ENCODE data around the gene AMZ1. TPM values are rescaled to one million over a fixed set of nuclear protein-coding genes. Genes with fewer than 3 reads are reported as not detected.

The AMZ1 gene
- total RNA-seq, 1 donor from 2014 or later, result not detected

- no peak for TF ChIP-seq CTCF (IDR thresholded peaks at IDR 0.05)
- peak in 1 of 2 donors; percentile 65 for DNase-seq (ENCODE audit: low spot score in 2 of 2)
- peaks cover 0 to 4% of the 10 kb centered on the region in 2 donors for H3K9me3 ChIP-seq
- H3K27me3 ChIP-seq, result no peaks in the 10 kb centered on the region
- H3K4me3 ChIP-seq, result peak overlapping the region in 1 of 2 donors; percentile 42
- H3K36me3 ChIP-seq, result peaks cover 12 to 34% of the 10 kb centered on the region in 2 donors
- H3K4me1 ChIP-seq, result peaks cover 4 to 5% of the 10 kb centered on the region in 2 donors
- intact Hi-C loops (cut with DNase I), result no loop called here
- peak overlapping the region in 1 of 2 donors; percentile 37 for H3K27ac ChIP-seq
These were observed 42.1 kb downstream of the AMZ1 start for GRCh38 chr7:2729893-2730716.

GRCh38 chr7:2730846-2731770 lies 43.1 kb downstream of the AMZ1 start:
- peak in 1 of 2 donors; percentile 55 for DNase-seq (ENCODE audit: low spot score in 2 of 2)
- no peak for TF ChIP-seq CTCF (IDR thresholded peaks at IDR 0.05)
- Histone ChIP-seq H3K27ac (no peak overlapping the region), H3K36me3 (peaks cover 9 to 30% of the 10 kb centered on the region in 2 donors), H3K9me3 (peaks cover 0 to 4% of the 10 kb centered on the region in 2 donors), H3K4me1 (peaks cover 4 to 5% of the 10 kb centered on the region in 2 donors), H3K27me3 (no peaks in the 10 kb centered on the region), H3K4me3 (no peak overlapping the region)
- intact Hi-C loops (cut with DNase I), result no loop called here

GRCh38 chr7:2732388-2732787 lies 44.4 kb downstream of the AMZ1 start:
- no peak overlapping the region for H3K27ac ChIP-seq
- no peaks in the 10 kb centered on the region for H3K27me3 ChIP-seq
- intact Hi-C loops (cut with DNase I), result no loop called here
- H3K4me1 ChIP-seq, result peaks cover 4 to 5% of the 10 kb centered on the region in 2 donors
- peak in 1 of 2 donors; percentile 52 for DNase-seq (ENCODE audit: low spot score in 2 of 2)
- H3K4me3 ChIP-seq, result no peak overlapping the region
- TF ChIP-seq CTCF (IDR thresholded peaks at IDR 0.05), result no peak
- H3K36me3 ChIP-seq, result peaks cover 0 to 20% of the 10 kb centered on the region in 2 donors
- H3K9me3 ChIP-seq, result peaks cover 0 to 4% of the 10 kb centered on the region in 2 donors

- no peak for TF ChIP-seq CTCF (IDR thresholded peaks at IDR 0.05)
- Histone ChIP-seq H3K27me3 (no peaks in the 10 kb centered on the region), H3K36me3 (peaks cover 0 to 17% of the 10 kb centered on the region in 2 donors), H3K4me3 (no peak overlapping the region), H3K4me1 (peaks cover 4 to 5% of the 10 kb centered on the region in 2 donors), H3K9me3 (peaks cover 0 to 4% of the 10 kb centered on the region in 2 donors), H3K27ac (peak overlapping the region; percentile 23 to 29)
- DNase-seq (ENCODE audit: low spot score in 2 of 2), result peak in 1 of 2 donors; percentile 81
- intact Hi-C loops (cut with DNase I), result no loop called here
These were observed 45.1 kb downstream of the AMZ1 start for GRCh38 chr7:2732959-2733584.

GRCh38 chr7:2734084-2734686 lies 46.2 kb downstream of the AMZ1 start:
- peaks cover 0 to 4% of the 10 kb centered on the region in 2 donors for H3K9me3 ChIP-seq
- peaks cover 0 to 17% of the 10 kb centered on the region in 2 donors for H3K36me3 ChIP-seq
- TF ChIP-seq CTCF (IDR thresholded peaks at IDR 0.05), result no peak
- H3K27ac ChIP-seq, result peak overlapping the region in 1 of 2 donors; percentile 29
- intact Hi-C loops (cut with DNase I), result no loop called here
- DNase-seq (ENCODE audit: low spot score in 2 of 2), result peak in 1 of 2 donors; percentile 53
- no peak overlapping the region for H3K4me3 ChIP-seq
- peaks cover 2 to 5% of the 10 kb centered on the region in 2 donors for H3K4me1 ChIP-seq
- no peaks in the 10 kb centered on the region for H3K27me3 ChIP-seq
